Osteocyte (in vitro differentiated cells): ENCODE results near the gene TTC21A. TPM values are rescaled to one million over a fixed set of nuclear protein-coding genes. Genes with fewer than 3 reads are reported as not detected.

ENCODE experiments used
- DNase-seq: peaks from one replicate; pipeline ENCODE4 v3.0.0; 2021; ENCODE audit warnings: mixed read lengths; ENCODE audit not compliant: unreplicated experiment; ENCODE audit errors: extremely low spot score
- H3K27ac Mint-ChIP-seq: one replicate; pipeline ENCODE4 v1.8.0; 2021; ENCODE audit warnings: mild to moderate bottlenecking, mixed read lengths; ENCODE audit not compliant: unreplicated experiment
- H3K27me3 Mint-ChIP-seq: one replicate; pipeline ENCODE4 v1.8.0; 2021; ENCODE audit warnings: mixed read lengths; ENCODE audit not compliant: unreplicated experiment
- H3K36me3 Mint-ChIP-seq: one replicate; pipeline ENCODE4 v1.8.0; 2021; ENCODE audit warnings: mixed read lengths; ENCODE audit not compliant: unreplicated experiment
- H3K4me1 Mint-ChIP-seq: one replicate; pipeline ENCODE4 v1.8.0; 2021; ENCODE audit warnings: mixed read lengths; ENCODE audit not compliant: unreplicated experiment
- H3K4me3 Mint-ChIP-seq: one replicate; pipeline ENCODE4 v1.8.0; 2021; ENCODE audit warnings: mild to moderate bottlenecking, moderate library complexity, mixed read lengths; ENCODE audit not compliant: unreplicated experiment
- H3K9me3 Mint-ChIP-seq: one replicate; pipeline ENCODE4 v1.8.0; 2021; ENCODE audit warnings: mixed read lengths; ENCODE audit not compliant: unreplicated experiment
- CTCF ChIP-seq: fragments of 200-600 bp; sonication (generic); IDR thresholded peaks from 2 replicates; pipeline ENCODE4 v1.5.0; 2021; ENCODE audit warnings: antibody characterized with exemption, mild to moderate bottlenecking, moderate library complexity
- total RNA-seq: library from RNA; stranded (reverse); gene quantifications from 2 replicates; pipeline ENCODE4 v1.2.1, GENCODE V29; 2021

TTC21A gene
- total RNA-seq, 1 donor from 2014 or later: 10.3 TPM

- DNase-seq: no peak
- H3K4me1 Mint-ChIP-seq: peaks cover 6% of the 10 kb centered on the region
- H3K27me3 Mint-ChIP-seq: no peaks in the 10 kb centered on the region
- H3K36me3 Mint-ChIP-seq: peaks cover 1% of the 10 kb centered on the region
- no peak for TF ChIP-seq CTCF
- H3K4me3 Mint-ChIP-seq: no peak overlapping the region
- H3K27ac Mint-ChIP-seq: no peak overlapping the region
- peaks cover 8% of the 10 kb centered on the region for H3K9me3 Mint-ChIP-seq
These were observed 58.0 kb downstream of the TTC21A start for GRCh38 chr3:39165518-39165917.

- DNase-seq: no peak
- Mint-ChIP-seq H3K27ac (no peak overlapping the region), H3K4me3 (no peak overlapping the region)
These were observed 58.7 kb downstream of the TTC21A start for GRCh38 chr3:39166134-39166710.

DNA sequence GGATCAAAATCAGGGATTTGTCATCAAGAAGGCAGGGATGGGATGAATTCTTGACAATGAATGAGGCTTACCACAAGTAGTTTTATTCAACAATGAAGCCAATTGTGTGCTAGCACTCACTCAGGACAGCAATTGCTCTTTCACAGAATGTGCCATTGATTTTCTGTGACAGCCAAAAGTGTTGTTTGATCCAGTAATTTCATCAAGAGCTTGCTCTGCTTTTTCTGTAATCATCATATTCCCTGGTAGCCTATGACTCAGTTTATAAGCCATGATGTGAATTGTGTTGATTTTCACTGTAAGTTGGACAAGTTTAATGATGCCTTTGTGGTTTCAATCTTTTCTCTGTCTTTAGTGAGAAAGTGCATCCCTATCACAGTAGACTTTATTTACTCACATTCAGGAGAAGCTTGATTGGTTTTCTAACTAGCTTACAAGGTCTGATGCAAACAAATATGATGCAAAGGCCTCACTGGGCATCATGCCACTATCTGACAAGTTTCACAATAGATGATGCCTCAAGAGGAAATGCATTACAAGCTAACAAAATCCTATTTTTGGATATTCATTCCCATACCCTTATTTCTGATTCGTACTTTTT is 59.6 kb downstream of the TTC21A start:
- Mint-ChIP-seq H3K36me3 (peaks cover 1% of the 10 kb centered on the region), H3K4me1 (peaks cover 6% of the 10 kb centered on the region), H3K27me3 (peaks cover 4% of the 10 kb centered on the region), H3K4me3 (no peak overlapping the region), H3K9me3 (peaks cover 8% of the 10 kb centered on the region), H3K27ac (no peak overlapping the region)
- DNase-seq: no peak
- TF ChIP-seq CTCF: no peak

More at GRCh38 chr3:39166134-39166710, 58.7 kb downstream of the TTC21A start:
- H3K36me3 Mint-ChIP-seq: peaks cover 1% of the 10 kb centered on the region
- H3K9me3 Mint-ChIP-seq: peaks cover 8% of the 10 kb centered on the region
- peaks cover 6% of the 10 kb centered on the region for H3K4me1 Mint-ChIP-seq
- TF ChIP-seq CTCF: no peak
- H3K27me3 Mint-ChIP-seq: no peaks in the 10 kb centered on the region

DNA sequence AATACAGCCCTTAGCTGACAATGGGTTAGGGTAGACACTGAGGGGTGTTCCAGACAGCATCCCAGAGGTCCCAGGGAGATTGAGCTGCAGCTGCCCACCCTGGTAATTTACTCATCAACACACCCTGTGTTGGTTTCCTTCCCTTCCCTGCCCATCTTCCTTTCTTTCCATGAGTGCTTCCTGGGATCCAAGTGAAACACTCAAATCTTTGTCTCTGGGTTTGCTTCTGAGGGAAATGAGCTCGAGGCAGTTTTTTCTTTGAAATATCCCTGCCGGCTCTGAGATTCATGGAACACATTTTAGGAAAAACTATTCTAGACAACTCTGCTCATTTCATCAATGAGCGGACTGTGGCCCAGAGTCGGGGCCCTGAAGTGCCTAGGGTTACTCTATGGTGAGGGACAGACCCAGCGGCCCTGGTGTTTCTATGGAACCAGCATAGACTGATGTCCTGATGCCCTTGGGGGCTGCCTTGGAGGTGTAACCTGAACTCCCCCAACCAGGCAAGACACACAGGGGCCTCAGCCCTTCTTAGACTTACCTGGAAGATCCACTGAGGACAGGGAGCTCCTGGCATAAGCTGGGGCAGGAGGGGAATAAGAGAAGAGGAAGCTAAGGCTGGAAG is 60.8 kb downstream of the TTC21A start:
- H3K9me3 Mint-ChIP-seq: peaks cover 4% of the 10 kb centered on the region
- no peak overlapping the region for H3K27ac Mint-ChIP-seq
- peaks cover 5% of the 10 kb centered on the region for H3K27me3 Mint-ChIP-seq
- peaks cover 6% of the 10 kb centered on the region for H3K4me1 Mint-ChIP-seq
- no peak for DNase-seq
- peaks cover under 1% of the 10 kb centered on the region for H3K36me3 Mint-ChIP-seq
- no peak overlapping the region for H3K4me3 Mint-ChIP-seq
- no peak for TF ChIP-seq CTCF

GRCh38 chr3:39169712-39170111 is 62.2 kb downstream of the TTC21A start:
- TF ChIP-seq CTCF: no peak
- Mint-ChIP-seq H3K4me1 (peaks cover 6% of the 10 kb centered on the region), H3K4me3 (no peak overlapping the region), H3K36me3 (no peaks in the 10 kb centered on the region), H3K27ac (no peak overlapping the region), H3K27me3 (peaks cover 5% of the 10 kb centered on the region), H3K9me3 (no peaks in the 10 kb centered on the region)
- no peak for DNase-seq
